ENCODE measurements around the gene TMEM245.

DNA sequence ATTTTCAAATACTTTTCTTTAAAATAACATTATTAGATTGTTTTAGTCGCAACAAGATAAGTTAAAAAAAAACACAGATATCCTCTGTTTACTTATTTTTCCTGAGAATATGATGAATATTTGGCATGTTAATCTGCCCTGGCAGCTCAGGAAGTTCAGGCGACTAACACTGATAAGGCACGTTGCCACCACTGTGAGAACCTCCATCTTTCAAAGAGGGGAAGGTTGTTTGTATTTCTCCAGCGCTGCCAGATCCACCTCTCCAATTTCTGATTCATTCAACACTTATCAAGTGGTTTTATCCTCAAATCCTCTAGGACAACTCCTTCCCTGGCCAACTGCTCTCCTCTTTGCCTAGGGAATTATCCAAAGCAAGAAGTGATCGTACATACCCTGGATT is 128.3 kb downstream of the TMEM245 start:
- TF ChIP-seq ZNF24 (IDR thresholded peaks at IDR 0.05) (no peak), TOPORS (CRISPR knock-in tag; IDR thresholded peaks at IDR 0.05) (no peak), FOXK1 (CRISPR knock-in tag; IDR thresholded peaks at IDR 0.05; ENCODE audit: borderline replicate concordance, low read depth) (no peak), ASH2L (IDR thresholded peaks at IDR 0.05; ENCODE audit: insufficient read length, low read depth, low read length) (no peak), PLRG1 (conservative IDR thresholded peaks at IDR 0.05) (no peak), SMAD9 (CRISPR knock-in tag; IDR thresholded peaks at IDR 0.05) (no peak), SRF (IDR thresholded peaks at IDR 0.05; ENCODE audit: low read depth, low read length) (no peak)
- TF ChIP-seq, protein P1, sequence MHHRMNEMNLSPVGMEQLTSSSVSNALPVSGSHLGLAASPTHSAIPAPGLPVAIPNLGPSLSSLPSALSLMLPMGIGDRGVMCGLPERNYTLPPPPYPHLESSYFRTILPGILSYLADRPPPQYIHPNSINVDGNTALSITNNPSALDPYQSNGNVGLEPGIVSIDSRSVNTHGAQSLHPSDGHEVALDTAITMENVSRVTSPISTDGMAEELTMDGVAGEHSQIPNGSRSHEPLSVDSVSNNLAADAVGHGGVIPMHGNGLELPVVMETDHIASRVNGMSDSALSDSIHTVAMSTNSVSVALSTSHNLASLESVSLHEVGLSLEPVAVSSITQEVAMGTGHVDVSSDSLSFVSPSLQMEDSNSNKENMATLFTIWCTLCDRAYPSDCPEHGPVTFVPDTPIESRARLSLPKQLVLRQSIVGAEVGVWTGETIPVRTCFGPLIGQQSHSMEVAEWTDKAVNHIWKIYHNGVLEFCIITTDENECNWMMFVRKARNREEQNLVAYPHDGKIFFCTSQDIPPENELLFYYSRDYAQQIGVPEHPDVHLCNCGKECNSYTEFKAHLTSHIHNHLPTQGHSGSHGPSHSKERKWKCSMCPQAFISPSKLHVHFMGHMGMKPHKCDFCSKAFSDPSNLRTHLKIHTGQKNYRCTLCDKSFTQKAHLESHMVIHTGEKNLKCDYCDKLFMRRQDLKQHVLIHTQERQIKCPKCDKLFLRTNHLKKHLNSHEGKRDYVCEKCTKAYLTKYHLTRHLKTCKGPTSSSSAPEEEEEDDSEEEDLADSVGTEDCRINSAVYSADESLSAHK (CRISPR knock-in tag; IDR thresholded peaks at IDR 0.05; ENCODE audit: borderline replicate concordance): no peak
- TF ChIP-seq, protein P2, sequence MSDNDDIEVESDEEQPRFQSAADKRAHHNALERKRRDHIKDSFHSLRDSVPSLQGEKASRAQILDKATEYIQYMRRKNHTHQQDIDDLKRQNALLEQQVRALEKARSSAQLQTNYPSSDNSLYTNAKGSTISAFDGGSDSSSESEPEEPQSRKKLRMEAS (IDR thresholded peaks at IDR 0.05): no peak
- TF ChIP-seq, protein P3, sequence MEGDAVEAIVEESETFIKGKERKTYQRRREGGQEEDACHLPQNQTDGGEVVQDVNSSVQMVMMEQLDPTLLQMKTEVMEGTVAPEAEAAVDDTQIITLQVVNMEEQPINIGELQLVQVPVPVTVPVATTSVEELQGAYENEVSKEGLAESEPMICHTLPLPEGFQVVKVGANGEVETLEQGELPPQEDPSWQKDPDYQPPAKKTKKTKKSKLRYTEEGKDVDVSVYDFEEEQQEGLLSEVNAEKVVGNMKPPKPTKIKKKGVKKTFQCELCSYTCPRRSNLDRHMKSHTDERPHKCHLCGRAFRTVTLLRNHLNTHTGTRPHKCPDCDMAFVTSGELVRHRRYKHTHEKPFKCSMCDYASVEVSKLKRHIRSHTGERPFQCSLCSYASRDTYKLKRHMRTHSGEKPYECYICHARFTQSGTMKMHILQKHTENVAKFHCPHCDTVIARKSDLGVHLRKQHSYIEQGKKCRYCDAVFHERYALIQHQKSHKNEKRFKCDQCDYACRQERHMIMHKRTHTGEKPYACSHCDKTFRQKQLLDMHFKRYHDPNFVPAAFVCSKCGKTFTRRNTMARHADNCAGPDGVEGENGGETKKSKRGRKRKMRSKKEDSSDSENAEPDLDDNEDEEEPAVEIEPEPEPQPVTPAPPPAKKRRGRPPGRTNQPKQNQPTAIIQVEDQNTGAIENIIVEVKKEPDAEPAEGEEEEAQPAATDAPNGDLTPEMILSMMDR (CRISPR knock-in tag; IDR thresholded peaks at IDR 0.05): no peak

All from HepG2 (cell line).